ENCODE results near the gene COL4A1. TPM values are rescaled to one million over a fixed set of nuclear protein-coding genes. Genes with fewer than 3 reads are reported as not detected.

The COL4A1 gene
- polyA plus RNA-seq, 1 donor = 566 TPM

DNA sequence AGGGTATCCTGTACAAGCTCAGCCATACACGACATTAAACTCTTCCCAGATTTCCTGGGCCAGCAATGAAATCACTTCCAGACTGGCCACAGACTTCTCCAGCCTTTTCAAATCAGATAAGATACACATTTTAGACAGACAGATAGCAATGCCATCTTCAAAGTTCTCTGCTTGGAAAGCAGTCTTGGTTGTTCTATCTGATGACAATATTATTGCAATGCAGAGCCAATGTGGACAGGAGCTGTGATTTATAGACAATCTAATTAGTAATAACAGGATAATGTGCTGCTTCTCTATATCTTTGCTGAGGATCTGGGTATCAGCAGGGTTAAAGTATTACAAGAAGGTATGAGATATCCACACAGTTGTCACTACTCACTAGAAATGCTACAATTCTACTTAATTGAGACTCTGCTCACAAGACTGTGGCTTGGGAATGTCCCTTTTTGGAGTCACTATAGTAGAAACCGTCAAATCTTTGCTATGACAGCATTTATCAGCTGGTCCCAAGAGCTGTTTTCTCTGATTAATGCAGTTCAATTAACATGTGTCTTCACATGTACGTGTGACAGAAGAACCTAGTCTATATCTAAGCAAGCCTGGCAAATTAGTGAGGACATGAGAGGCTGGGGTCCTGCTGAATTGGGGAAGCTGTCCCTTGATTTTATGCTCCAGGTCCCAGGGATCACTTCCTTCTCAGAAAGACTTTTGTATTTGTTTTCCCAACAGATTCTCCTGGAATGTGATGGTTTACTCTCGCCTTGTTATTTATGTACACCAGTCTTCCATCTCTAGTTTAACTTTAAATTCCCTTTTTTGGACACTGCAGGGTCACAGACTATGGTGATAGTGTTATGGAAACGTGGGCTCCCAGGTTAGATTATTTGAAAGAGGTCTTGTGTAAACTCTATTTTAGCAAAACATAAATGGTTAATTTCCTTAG is 68.8 kb downstream of the COL4A1 start:
- no peak for DNase-seq (ENCODE audit: low read depth)

DNA sequence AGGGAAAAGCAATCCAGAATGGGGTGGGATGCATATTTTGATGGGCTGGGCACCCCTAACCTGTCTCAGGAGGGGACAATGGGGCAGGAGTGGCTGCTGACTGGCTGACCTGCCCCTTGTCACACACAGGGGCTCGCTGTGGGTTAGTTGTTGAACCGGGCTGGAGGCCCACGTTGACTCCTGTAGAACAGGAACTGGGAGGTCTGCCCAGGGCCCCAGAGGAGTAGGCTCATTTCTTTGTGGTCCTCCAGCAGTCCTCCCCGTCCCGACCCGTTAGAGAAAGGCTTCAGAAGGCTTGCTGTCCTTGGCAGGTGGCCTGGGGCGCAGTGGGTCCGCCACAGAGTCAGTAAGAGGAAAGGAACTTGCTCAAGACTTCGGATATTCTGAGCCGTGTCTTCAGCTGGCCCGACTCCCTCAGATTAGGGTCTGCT is 70.1 kb downstream of the COL4A1 start:
- no peak for DNase-seq (ENCODE audit: low read depth)

DNA sequence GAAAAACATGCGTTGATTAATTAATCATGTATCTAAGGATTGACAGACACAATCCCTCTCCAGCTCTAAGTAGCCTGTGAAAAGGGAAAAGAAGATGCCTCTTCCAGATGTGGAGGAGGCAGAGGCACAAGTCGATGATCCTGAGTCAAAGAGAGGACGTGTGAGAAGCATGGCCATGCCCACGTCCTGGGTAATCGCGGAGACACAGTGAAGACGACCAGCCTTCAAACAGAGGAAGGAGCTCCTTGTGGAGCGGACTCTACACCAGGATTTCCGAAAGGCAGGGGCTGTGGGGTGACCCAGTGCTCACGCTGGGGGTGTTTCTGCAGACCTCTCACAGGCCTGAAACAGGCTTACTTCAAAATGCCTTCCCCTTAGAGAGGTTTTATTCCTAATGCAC is 70.5 kb downstream of the COL4A1 start:
- no peak for DNase-seq (ENCODE audit: low read depth)

DNA sequence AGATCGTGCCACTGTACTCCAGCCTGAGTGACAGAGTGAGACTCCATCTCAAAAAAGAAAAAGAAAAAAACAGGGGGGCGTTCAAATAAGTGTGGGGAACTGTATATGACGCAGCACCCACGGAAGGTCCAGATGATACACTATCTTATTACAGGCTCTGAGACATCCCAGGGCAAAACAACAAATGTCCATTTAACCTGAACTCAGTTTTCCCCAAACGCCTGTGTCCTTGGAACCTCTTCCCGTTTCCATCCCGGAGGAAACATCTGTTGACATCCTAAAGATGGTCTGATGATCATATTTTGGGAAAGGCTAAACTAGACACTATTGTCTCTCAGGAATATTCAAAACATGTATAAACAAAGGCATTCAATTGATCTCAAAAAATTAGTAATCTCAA is 72.4 kb downstream of the COL4A1 start:
- no peak for DNase-seq (ENCODE audit: low read depth)

DNA sequence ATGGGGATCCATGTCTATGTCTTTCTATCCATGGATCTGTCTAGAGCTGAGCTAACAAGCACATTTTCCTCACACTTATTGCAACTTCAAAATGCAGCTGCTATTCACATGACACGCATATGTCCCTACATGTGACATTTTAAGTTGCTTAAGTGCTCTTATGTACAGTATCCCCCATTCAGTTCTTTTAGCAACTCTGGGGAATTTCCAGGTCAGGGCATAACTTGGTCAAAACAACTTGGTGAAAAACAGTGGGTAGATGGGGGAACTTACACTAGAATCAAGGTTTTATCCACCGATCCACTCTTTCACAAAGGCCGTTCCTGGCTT is 73.0 kb downstream of the COL4A1 start:
- DNase-seq (ENCODE audit: low read depth) = no peak

DNA sequence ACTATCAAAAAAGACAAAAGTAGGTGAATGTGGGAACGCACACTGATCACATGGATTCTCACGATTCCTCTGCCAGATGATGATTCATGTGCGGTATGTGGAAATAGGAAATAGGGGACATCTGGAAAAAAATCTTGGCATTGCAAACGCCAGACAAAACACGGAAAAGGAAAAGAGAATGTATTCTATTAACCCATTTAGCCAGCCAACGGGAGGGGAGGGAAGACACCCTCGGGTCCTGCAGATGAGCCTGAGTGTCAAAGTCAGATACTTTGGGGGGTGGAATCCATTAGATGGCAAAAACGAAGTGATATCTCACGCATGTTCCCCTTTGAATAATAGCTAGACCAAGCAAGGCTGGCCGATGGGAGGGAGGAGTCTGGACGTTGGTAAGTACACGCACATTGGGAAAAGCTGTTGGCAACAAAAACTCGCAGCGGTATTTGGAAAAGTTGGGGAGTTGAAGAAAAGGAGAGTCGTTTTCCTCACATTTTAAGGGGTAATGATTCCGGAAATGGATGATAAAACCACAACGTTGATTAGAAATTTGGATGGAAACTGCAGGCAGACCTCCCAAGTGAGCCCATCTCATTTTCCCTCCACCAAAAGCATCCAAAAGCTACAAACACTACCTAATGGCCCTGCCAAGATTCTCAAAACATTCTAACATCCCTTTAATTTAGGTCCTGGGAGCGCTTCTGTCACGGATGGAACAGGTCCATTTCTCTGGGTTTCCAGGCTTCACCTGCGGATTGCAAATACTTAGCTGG is 73.6 kb downstream of the COL4A1 start:
- peak; percentile 95 for DNase-seq (ENCODE audit: low read depth)

DNA sequence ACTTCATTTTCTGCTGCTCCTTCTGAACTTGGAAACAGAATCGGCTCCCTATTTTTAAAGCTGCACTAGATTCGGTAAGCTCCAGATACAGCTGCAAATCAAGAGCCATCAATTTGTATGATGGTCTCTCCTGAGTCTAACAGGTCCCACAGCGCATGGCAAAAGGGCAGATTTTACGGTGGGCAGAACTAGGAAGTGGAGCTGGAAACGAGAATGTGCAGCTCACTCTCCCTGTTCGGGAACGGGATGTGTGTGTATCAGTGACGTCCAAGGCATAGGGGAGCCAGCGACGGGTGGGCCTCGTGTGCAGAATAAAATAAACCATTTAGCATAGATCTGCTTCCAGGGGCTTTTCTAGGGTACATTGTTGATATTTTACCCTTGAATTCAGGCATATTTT is 74.2 kb downstream of the COL4A1 start:
- no peak for DNase-seq (ENCODE audit: low read depth)

DNA sequence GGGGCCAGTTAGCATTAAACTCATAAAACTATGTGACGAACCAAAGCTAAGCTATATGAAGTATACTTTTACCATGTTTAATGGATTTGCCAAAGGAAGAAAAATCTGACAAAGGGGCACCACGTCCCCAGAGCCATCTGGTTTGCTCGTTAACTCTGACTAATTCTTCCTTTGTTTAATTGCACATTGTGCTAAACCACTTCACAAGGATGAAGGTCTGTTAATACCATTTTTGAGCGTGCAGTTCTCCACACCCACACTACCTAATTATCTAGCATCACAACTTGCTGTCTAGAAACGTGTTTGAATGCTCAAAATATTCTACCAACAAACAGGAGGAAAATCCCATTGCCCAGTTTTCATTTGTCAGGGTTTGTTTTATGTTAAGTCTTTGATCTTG is 74.8 kb downstream of the COL4A1 start:
- DNase-seq (ENCODE audit: low read depth) = no peak

DNA sequence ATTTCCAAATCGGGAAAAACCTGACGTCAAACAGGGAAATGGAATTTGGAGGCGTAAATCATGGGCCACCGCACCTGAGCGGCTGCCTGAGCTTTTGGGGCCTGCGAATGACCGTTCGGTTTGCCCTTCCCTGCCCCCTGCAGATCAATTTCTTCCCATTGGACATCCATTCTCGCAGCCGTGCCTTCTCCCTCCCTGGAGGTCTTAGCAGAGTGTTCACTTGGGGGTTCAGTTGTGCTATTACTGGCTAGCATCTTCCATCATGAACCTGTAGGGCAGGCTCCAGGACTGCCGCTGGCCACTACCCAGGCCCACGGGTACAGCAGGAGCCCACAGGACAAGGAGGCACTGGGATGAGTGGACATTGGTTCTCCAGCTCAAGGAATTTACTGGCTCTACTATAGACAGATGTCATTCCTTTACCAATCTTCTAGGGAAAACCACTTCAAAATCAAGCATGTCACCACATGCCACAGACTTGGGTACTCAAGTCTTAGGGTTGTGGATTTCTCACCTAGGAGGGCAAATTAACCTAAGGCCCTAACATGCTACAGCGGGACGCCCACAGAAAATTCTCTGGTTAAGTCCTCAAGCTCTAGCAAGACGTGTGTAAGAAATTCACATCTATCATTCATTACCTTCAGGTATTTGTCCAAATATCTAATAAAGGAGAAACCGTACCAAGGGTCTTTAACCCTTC is 75.5 kb downstream of the COL4A1 start:
- no peak for DNase-seq (ENCODE audit: low read depth)

DNA sequence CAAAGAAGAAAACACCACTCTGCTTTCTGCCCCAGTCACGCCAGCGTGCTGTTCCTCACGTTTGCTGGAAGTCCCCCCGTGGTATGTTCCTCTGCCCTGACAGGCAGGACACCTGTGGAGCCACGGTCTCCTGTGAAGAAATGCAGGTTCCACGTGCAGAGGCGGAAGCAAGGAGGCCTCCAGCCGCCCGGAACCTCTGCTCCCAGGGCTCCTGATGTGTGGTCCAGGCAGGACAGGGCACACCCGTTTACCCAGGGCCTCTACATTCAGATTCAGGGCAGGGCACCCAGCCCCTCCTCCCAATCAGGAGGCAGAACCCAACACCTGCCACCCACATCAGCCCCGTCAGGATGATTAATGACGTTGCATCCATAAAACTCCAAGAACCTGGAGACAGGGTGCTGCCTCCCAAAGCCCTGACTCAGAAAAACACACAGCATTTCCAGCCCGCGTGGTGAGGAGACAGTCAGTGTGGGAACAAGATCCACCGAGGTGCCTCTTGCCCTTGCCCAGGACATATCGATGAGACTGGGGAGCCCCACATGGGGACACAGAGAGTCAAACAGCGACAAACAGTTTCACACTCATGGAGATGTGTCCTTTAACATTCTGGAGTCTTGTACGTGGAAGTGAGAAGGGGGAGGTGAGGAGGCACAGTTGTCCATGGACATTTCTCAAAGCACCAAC is 76.2 kb downstream of the COL4A1 start:
- no peak for DNase-seq (ENCODE audit: low read depth)

DNA sequence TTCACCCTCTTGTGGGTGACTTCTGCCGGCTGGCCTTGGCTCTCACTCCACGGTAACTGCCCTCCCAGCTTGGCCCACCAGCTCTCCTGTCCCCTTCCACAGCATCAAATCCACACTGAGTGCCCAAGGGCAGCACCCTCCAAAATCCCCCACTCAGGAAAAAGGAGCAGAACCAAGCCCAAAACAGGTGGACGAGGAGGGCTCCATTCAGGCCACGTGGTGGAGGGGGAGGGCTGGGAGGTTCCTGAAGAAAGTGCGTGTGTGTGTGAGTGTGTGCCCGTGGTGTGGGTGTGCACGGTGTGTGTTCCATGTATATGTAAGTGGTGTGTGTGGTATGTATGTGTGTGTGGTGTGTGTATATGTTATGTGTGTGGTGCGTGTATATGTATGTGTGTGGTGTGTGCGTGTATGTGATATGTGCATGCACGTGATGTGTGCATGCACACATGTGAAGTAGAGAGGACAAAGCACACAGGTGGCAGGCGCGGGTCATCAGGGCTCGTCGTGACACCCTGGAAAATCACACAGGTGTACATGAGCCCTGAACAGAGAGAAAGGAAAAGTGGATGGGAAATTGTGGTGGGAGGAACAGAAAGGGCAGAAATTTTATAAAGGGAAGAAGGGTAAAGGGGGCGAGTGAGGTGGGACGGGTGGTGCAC is 76.9 kb downstream of the COL4A1 start:
- DNase-seq (ENCODE audit: low read depth) = no peak

DNA sequence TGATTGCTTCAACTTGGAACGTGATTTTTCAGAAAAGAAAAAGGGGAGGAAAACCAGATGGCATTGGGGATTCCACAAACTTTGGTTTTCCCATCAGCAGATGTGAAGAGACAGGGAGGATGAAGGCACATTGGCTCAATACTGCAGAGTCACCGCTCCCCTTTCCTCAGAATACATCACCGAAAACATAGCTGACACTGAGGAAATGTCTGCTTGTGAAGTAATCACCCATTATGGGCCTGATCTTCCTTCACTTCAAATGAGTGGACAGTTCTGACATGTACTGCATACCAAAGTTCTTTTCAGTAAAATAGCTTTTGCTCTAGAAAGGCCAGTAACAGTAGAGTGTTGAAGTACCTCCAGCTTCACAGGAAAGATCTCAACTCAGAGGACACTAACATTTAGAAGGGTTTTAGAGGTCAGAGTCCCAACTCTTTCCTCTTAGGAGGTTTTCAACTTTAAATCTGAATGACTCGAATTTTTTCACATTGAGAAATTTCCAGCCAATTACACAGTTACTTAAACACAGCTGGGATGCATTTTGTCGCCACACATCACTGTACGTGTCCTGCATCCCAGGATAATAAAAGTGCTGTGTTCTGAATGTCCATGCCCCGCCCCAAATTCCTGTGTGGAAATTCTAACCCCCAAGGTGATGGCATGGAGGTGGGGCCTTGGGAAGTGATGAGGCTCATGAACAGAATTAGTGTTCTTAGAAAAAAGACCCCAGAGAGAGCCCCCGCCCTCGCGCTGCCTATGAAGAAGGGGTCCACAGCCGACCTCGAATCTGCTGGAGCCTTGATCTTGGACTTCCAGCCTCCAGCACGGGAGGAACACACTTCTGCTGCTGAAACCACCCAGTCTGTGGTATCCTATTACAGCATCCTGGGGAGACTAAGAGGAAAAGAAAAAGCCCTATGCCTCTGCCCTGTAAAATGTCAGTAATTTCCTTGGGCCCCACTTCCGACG is 77.7 kb downstream of the COL4A1 start:
- no peak for DNase-seq (ENCODE audit: low read depth)

DNA sequence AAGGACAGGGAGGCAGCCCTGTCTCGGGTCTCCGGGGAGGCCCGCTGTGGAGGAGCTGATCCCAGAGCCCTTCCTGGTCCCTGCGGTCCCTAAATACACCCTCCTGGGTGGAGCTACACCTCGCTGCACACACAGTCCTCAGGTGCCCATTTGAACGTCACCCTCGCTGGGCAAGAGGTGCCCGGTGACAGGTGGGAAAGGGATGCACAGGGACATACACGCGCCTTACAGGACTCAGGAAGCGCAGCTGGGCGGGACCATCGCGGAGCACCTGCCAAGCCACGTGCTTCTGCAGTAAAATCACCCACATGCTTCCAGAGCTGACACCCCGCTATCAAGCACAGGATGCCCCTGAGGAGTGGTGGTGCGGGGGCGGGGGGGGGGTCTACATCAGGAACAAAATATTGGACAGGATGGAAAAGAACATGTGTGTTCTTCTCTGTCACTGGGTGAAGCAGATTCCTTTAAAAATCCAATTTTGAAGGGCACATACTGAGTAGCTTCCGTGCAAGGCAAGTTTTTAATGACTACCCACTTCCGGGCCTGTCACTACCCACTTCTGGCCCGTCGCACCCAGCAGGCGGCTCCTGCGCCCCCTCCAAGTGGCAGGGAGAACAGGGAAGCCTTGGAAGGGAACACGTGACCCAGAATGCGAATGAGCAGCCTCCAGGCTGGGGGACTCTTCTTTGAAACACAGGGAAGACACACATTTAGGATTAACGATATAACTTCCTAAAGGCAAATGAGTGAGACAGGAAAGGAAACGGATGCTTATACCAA is 78.9 kb downstream of the COL4A1 start:
- DNase-seq (ENCODE audit: low read depth) = no peak

DNA sequence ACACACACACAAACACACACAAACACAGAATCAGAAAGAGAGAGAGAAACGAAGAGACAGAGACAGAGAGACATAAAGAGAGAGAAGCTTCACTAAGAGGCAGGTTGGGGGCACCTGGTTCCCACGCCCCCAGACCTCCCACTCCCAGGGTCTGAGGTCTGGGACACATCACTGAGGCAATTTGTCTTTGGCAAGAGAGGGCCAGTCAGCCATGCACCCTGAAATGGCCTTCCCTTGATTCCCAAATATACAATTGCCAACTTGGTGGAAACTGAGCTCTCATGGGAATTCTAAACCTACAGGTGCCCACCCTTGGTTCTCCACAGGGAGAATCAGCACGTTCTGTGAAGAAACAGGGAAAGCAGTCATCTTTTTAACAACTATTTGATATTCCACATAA is 79.5 kb downstream of the COL4A1 start:
- no peak for DNase-seq (ENCODE audit: low read depth)

DNA sequence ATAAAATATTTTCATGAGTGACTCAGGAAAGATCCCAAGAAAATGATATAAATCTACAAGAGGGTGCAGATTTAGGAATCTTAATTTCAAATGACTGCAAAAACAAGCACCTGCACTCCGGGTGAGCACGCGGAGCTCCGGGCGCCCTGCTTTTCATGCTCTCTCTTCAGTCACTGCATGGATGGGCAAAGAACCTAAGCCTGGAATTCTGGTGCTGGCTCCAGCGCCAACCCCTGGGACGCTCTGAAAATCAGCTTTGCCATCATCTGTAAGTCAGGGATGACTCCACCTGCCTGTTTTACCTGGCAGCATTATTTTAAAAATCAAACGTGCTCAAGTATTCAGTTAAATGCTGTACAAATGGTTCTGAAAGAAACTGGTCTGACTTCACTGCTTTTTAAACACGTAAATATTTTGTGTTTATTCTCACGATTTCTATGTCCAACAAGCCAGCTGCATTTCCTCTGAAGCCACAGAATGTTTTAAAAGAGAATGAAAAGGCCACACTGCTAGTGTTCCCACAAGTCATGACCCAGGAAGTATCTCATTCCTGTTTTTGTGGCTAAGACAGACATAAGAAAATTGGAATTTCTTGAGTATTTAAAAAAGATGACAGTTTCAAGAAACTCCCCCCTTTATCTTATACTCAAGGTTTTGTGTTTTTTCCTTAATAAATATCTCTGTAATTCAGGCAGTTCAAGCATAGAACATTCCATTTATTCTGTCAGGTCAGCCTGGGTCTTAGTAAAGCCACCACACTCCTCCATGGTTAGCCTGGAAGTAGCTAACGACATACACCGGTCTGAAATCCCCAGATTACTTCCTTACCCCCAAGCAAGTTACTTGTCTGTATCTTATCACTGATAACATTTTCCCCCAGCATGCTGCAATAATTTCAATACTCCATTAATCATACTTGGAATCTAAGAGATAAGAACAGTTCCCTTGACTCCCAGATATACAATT is 81.1 kb downstream of the COL4A1 start:
- no peak for DNase-seq (ENCODE audit: low read depth)

DNA sequence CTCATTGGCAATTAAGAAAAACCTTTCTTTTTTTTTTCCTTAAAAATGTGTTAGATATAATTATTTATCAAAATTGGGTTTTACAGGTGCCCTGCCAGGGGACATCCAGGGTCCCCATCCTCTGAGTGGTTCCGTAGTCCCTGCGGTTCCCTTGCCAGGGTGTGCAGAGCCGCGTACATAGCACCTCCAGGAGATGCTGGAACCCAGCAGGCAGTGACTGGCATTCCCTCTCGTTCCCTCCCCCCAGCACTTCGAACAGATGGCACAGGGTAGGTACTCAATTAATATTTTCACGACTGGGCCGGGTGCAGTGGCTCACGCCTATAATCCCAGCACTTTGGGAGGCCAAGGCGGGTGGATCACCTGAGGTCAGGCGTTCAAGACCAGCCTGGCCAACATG is 82.0 kb downstream of the COL4A1 start:
- DNase-seq (ENCODE audit: low read depth) = no peak

DNA sequence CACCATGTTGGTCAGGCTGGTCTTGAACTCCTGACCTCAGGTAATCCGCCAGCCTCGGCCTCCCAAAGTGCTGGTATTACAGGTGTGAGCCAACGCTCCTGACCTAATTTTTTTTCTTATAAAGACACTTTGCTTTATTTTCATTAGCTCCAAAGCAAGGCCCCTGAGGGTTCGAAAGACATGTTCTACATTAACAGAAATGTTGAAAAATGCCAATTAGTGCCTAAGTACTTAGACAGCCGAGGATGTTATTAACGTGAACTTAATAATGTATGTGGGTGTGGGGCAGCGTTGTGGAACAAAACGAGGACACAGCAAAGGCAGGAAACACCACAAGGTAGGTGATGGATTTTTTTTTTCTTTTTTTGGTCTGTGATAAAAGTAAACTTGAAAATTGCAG is 82.4 kb downstream of the COL4A1 start:
- DNase-seq (ENCODE audit: low read depth) = no peak
